Fibroblast of skin of abdomen (primary cell): Measurements from ENCODE around the gene FAM50B. TPM values are rescaled to one million over a fixed set of nuclear protein-coding genes. Genes with fewer than 3 reads are reported as not detected.

Experiments used
- DNase-seq: peaks from one replicate; pipeline ENCODE4 v3.0.0-alpha.2; 2013
- polyA plus RNA-seq, 2 experiments: library from polyadenylated mRNA; unstranded; fragments of 120-200 nt; gene quantifications; one replicate each; pipeline ENCODE4 v1.2.1, GENCODE V29; 2013; ENCODE audit not compliant: insufficient read length in 2 of 2

The FAM50B gene
- polyA plus RNA-seq (2013, experiment 1 of 2; ENCODE audit: insufficient read length) = 6.6 TPM
- polyA plus RNA-seq (2013, experiment 2 of 2; ENCODE audit: insufficient read length) = 7.7 TPM

- DNase-seq = peak; percentile 86
Observed at GRCh38 chr6:3848925-3849605, at the start of gene FAM50B. Gene FAM50B, plus strand, starts transcription at chr6:3849373. Its CDS starts 439 bp downstream, at chr6:3849812.

- no peak for DNase-seq
Observed at GRCh38 chr6:3799719-3800118, 49.5 kb upstream of the FAM50B start.

DNA sequence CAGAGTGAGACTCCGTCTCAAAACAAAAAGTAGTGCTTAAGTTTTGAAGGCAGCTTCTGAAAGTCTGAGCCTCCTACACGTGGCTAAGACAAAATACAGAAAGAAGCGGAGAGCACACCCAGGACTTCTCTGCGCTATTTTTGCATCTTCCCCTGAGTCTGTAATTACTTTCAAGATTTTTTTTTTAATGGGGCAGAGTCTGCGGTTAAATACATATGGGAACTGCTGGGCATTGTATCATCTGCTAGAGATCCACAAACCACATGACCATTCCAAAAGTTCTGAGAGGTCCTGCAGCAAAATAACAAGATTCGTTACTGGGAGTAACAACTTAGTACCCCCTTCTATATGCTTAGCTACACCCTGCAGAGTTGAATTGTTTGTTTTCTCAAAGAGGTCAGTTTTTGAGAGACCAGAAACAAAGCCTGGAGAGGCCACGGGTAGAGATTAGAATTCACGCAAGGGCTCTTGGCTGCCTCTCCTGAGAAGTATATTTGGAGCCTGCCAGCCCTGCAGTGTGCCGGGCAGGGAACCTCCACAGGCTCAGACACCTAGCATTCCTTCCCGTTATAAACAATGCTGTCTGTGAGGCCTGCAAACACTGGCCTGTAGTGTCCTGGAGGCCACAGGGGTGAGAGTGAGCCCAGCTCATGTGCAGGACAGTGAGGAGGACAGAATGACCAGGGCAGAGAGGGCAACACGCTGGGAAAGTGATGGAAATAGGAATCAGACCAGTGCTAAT lies 48.2 kb upstream of the FAM50B start:
- peak; percentile 72 for DNase-seq

- DNase-seq = no peak
Observed at GRCh38 chr6:3801960-3802359, 47.2 kb upstream of the FAM50B start.

DNA sequence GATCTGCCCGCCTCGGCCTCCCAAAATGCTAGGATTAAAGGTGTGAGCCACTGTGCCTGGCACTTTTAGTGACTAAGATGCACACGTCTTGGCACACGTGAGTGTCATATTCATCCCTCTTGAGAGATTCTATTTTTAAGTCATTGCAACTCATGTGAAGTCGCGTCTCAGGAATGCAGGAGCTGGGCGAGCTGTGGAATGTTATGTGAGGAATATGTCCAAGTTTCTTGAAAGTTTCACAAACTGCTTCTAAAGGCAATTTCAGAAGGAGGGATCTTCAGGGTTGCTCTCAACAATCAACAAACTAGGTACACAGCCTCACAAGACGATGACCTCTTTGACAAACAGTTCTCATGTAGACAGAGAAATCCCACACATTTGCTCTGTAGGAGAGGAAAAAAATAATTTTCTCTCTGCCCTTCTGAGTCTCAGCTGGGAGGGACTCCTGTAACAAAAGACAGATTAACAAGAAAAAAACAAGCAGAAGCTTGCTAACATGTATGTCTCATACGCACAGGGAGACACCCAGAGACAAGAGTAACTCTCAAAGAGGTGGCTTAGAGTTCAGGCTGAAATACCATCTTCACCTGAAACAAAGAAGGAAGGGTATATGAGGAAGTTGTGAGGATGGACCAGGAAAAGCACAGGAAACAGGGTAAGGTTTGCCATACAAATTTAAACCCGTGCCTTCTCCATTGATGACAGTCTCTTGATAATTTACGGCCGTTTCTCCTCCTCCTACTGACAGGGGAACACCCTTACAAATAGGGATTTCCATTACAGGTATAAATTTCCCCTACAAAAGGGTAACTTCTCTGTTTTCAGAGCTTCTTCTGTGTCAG lies 45.3 kb upstream of the FAM50B start:
- DNase-seq = peak; percentile 95

- DNase-seq = peak; percentile 75
Observed at GRCh38 chr6:3804964-3805363, 44.2 kb upstream of the FAM50B start.

GRCh38 chr6:3805448-3806123 lies 43.6 kb upstream of the FAM50B start:
- no peak for DNase-seq

DNA sequence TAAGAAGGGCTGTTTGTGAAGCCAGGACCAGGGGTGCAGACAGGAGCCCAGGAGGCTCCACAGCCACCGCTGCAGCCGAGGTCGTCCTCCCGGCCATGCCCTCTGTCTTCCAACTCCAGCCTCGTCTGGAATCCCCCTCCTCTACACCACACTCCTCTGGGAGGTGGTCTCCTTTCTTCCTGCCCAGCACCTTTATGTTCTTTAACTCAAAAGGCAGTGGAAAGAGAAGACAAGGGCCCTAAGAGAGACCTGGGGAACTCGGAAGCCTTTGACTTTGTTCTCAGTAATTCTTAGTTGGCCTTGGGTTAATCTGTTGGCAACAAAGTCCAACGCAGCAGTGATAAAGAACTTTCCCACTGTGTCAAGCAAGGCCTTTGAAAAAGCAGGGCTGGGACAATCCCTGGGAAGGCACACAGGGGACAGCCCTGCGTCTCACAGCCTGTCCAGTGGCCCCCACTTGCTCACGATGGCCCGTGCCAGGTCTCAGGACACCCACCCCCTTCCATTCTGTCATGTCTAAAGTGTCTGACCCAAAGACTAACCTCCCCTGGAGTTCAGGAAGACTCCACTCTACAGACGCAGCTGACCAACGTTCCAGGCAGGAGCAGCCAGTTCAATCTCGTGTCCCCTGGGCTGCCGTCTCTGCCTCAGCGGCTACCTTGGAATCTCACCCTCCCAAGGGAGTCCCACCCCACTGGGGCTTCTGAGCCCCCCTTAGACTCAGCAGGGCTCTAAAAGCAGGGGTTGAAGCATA lies 42.8 kb upstream of the FAM50B start:
- DNase-seq = no peak

GRCh38 chr6:3808199-3808598 lies 41.0 kb upstream of the FAM50B start:
- no peak for DNase-seq

DNA sequence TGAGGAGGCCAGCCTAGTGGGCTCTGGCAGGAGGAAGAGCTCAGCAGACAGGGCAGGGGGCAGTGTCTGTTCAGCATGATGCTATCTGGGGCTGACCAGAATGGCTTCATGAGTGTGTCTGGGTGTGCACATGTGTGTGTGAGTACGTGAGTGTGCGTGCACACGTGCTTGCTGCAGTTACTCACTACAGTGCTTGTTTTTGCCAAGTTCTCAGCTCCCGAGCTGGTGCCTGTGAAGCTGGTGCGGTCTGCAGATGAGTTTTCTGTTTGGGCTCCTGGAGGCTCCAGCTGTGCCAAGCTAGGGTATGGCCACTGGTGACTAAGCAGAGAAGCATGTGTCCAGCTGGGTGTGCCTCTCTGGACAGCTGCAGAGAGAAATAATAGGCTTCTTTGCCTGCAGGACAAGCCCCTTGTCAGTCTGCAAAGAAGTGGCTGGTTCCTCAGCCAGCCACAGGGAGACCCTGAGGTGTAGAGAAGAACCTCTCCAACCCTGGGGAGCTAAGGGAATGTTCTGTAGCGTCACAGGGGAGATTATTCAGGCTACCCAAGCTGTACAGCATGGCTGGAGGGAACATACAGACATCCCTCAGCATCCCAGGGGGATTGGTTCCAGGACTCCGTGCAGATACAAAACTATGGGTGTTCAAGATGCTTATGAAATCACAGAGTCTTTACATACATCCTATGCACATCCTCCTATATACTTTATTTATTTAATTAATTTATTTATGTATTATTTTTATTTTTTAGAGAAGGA lies 40.2 kb upstream of the FAM50B start:
- peak; percentile 71 for DNase-seq

GRCh38 chr6:3809515-3809891 lies 39.7 kb upstream of the FAM50B start:
- no peak for DNase-seq

DNA sequence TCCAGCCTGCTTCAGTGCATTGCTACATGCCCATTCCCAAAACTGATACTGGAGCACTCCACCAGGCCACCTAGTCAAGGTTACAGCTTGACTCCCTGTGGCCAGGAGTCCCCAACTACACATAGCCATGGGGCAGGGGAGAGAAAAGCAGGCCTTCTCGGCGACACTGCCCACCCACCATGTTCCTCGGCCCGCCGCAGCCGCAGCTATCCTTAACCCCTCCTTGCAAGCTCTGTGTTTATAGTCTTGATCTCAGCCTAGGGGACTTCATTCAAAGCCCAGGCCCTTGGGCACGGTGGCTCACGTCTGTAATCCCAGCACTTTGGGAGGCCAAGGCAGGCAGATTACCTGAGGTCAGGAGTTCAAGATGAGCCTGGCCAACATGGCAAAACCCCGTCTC lies 39.2 kb upstream of the FAM50B start:
- DNase-seq = no peak

DNA sequence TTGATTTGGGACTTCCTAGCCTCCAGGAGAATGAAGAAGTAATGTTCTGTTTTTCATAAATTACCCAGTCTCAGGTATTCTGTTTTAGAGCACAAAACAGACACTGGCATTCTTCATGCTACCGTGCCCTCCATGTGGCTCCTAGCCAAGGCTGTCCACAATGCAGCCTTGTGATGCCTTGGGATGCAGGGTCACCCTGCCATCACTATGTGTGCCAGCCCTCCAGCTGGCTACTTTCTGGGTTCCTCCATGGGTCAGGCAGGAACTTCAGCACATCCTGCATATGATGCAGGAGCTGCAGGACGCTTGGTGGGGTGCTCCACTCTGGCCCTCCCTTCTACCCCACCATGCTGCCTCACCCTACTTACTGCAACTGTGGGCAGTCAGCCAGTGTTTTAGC lies 38.0 kb upstream of the FAM50B start:
- DNase-seq = no peak

GRCh38 chr6:3812596-3812995 lies 36.6 kb upstream of the FAM50B start:
- no peak for DNase-seq

DNA sequence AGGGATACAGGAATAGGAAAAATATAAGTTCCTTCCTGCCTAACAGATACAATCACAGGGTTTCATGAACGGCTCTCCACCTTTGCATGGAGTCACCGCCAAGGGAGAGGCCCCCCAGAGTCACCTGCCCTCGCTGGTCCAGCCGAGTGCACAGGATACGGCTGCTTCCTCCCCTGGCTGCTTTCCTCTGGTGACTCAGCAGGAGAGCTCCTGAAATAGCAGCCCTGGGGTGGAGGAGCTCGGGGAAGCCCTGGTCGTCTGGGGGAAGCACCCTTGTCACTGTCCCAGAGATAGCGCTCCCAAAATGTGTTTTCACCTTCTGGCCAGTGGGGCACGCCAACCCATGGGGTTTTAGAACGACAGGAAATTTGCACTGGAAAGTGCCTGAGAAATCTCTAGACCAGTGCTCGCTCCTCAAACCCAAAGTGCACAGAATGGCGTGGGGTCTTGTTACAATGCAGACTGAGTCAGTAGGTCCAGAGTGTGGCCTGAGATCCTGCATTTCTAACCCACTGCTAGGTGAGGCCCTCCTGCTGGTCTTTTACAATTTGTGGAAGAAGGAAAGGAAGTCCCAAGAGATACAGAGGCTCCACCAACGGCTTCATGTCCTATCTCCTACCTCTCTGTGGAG lies 35.9 kb upstream of the FAM50B start:
- DNase-seq = peak; percentile 52

DNA sequence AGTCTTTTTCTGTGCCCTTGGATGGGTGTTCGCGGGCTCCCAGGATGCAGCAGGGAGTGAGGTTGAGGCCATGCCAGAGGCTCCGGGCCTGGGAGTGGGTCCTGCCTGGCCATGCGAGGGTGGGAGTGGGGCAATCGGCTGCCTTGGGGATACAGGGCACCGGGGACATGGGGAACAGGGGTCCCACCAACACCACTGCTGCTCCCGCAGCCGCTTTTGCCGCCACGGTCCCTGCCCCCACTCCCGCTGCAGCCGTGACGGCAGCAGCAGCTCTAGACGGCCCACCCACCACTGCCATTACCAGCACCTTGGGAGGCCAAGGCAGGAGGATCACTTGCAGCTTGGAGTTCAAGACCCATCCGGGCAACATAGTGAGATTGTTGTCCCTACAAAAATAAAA lies 35.3 kb upstream of the FAM50B start:
- DNase-seq = no peak

GRCh38 chr6:3814539-3814938 lies 34.6 kb upstream of the FAM50B start:
- DNase-seq = no peak

GRCh38 chr6:3816251-3816650 lies 32.9 kb upstream of the FAM50B start:
- no peak for DNase-seq

GRCh38 chr6:3819161-3820110 lies 29.7 kb upstream of the FAM50B start:
- no peak for DNase-seq
